HTERT RPE-1 (cell line): ENCODE data around the gene CINP.

Source experiments
- in situ Hi-C: fragments of 300-500 bp; cut with MboI; formaldehyde crosslinking; loops from 4 replicates; pipeline ENCODE4 v1.14.3; 2020; ENCODE audit warnings: low sequenced_read_pairs

The CINP gene

DNA sequence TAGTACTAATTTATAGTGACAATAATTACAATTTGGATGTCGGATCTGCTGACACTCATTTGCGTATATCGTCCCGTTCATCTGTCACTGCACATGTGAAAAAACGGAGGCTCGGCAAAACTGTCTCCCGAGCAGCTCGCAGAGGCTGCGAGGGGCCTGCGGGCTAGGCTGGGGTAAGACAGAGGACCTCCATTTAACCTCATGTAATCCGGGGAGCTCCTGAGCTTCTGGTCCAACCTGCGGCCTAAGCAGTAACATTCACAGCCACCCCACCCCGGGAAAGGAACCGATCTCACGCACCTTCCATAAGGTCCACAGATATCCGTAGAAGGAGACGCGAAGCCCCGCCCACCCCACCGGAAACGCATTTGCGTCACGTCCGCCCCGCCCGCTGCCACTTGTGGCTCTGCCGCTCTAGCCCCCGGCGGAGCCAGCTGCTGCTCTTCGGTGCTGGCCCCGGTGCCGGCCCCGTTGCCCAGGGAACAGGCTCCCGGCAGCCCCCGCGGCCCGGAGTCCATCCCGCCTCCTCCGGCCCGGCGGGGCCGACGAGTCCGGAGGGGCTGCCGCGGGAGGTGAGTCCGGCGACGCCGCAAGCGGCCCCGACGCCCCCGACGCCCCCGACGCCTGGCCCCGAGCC is at the start of gene CINP, which contains the start of gene TECPR2:
CINP (minus strand) TSS at position 346 of the 637 bp plus-strand sequence; CDS start at position 307, 39 bp downstream.
TECPR2 (plus strand) TSS at position 397 of the 637 bp plus-strand sequence. CDS start 13,781 bp downstream, outside the sequence.
- in situ Hi-C loops, result no loop called here

DNA sequence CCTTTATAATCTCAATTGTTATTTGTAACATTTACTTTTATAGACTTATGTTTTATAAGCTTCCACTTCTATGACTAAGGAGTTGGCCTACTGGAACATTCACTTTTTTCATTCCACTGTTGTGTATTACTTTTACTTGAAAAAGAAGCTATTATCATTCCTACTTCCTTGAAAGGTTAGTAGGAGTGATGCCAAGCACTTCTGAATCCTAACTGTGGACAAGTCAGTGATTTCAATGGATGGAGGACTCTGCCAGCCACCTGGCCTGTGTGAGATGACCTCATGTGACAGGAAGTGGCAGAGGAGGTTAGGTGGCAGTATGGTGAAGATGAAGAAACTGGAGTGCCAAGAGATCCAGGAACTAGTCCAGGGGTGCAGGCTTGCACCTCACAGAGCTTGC is 46.0 kb upstream of the CINP start:
- in situ Hi-C loops, result no loop called here

GRCh38 chr14:102407258-102407657 is 44.6 kb upstream of the CINP start:
- in situ Hi-C loops, result no loop called here

GRCh38 chr14:102403028-102403427 is 40.3 kb upstream of the CINP start:
- in situ Hi-C loops, result no loop called here

DNA sequence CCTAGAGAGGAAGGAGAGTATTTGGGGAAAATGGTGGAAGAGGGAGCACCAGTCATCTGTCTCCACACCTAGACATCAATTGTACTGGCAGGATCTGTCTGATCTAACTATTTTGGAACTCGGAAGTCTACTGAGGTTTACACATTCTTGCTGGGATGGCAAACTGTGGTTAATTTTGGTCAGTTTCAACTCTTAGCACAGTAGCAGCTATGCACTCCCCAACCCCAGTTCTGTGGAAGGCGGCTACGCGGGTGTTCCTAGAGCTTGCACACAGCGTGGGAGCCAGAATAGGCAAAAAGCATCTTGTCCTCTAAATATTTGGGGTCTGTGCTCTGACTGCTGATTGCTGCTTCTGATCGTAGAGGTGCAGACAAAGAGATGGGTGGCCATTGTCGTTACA is 33.8 kb upstream of the CINP start:
- in situ Hi-C loops, result no loop called here

GRCh38 chr14:102394717-102395375 is 32.2 kb upstream of the CINP start:
- in situ Hi-C loops, result no loop called here

DNA sequence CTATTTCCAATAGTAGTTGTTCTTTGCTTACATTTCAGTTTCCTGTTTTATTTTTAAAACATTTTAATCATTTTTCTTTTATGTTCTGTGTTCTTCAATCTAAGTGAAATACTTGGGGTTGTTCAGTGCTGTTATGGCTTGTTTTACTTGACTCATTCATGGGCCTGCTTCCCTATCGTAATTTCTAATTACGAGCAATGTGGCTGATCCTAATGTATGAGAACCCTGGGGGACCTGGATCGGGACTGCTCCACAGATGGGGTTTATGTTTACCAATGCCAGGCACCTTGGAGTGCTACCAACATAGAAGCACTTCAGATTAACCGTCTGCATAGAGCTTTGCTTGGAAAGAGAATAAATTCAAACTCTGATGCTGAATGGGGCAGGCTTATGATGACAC is 29.8 kb upstream of the CINP start:
- in situ Hi-C loops, result no loop called here

GRCh38 chr14:102390064-102390855 is 27.6 kb upstream of the CINP start:
- in situ Hi-C loops, result no loop called here

GRCh38 chr14:102389246-102389645 is 26.6 kb upstream of the CINP start:
- in situ Hi-C loops, result no loop called here

- in situ Hi-C loops, result no loop called here
These were observed 24.4 kb upstream of the CINP start for GRCh38 chr14:102387086-102387485.

GRCh38 chr14:102378830-102379229 is 16.1 kb upstream of the CINP start:
- in situ Hi-C loops, result no loop called here

DNA sequence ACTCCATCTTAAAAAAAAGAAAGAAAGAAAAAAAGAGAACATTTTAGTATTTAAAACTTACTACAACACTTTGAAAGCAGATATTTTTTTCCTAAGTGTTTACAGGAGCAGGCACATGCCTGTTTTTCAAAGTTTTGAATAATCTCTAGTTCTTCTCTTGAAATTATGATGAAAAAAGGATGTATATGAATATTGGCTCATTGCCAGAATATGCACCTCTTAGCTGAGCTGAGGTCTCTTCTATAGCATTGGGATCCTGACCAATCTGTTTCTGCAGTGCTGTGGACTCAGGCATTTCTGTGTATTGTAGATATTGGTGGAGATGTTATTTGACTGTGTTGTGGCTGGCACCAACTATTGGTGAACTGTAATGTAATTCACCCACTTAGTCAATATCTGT is 15.0 kb upstream of the CINP start:
- in situ Hi-C loops, result no loop called here

DNA sequence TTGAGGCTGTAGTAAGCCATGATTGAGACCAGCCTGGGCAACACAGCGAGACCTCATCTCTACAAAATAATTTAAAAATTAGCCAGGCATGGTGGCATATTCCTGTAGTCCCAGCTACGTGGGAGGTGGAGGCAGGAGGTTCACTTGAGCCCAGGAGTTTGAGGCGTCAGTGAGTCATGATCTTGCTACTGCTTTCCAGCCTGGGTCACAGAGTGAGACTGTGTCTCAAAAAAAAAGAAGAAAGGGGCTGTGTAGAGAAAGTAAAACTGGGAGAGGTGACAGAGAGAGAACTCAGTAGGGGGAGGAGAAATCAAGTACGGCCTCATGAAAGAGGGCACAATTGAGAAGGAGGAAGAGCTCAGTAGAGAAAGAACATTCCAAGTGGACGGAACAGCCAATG is 12.4 kb upstream of the CINP start:
- in situ Hi-C loops, result no loop called here

- in situ Hi-C loops, result no loop called here
These were observed 11.6 kb upstream of the CINP start for GRCh38 chr14:102374264-102374663.

GRCh38 chr14:102373110-102373509 is 10.4 kb upstream of the CINP start:
- in situ Hi-C loops, result no loop called here

DNA sequence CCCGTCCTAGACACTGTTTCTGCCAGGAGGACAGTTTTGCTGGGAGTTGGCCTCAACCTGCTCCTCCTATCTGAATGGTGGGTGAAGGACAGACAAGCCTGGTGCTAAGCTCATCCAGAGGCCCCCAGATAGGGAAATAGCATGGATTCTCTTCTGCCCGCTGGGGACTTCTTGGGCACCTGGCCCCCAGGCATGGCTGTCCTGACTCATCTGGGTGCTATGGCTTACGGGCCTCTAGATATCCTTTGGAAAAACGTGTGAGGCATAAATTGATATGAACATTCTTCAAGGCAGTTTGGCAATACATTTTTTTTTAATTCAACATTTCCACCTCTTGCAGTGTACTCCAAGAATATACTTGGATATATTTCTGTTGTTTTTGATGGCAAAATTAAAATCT is 8.7 kb upstream of the CINP start:
- in situ Hi-C loops, result no loop called here

DNA sequence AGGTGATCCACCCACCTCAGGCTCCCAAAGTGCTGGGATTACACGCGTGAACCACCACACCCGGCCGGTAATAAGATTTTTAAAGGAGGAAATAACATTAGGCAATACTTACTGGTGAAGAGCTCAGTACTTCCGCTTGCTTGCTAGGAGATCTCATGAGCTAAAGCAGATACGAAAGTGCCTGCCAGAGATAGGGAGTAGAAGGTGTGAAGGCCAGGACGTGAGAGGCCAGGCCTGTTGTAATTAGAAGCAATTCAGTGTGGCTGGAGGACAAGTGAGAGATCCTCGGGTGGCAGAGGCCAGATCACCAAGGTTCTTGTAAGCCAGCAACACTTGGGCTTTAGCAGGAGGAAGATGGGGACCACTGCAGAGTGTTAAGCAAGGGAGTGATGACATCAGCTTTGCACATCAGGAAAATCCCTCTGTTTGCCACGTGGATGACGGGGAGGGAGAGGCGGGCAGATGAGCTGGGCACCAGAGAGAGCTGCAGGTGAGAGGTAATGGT is 7.7 kb upstream of the CINP start:
- in situ Hi-C loops, result no loop called here

DNA sequence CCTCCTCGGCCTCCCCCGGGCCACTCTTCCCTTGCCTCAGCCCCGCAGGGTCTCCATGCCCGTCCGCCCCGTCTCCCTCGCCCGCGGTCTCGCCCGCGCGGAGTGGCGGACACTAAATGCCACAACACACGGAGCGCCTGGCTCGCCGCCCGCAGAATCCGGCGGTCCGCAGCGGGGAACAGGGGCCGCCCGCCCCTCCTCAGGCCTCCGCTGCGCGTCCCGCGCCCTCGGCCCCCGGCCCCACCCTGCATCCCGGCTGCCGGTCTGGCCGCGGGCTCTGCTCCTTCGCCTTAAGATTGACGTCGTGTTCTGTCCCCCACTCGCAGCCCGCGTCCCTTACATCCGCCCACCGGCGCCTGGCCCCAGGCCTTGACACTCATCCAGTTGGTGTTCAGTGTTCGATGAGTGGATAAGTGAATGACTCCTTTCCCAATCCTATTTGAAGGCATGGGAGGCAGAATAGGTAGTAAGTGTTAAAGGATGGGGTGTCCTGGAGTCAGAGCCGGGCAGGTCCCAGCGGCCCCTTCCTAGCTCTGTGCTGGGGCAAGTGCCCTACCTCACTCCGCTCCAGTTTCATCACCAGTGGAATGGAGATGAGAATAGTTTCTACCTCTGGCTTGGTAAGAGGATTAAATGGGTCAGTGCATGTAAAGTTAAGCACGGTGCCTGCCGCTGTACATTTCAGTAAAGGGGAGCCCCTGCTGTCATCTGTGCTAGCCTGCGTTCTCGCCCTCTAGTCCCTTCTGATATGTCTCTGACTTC is 673 bp upstream of the CINP start:
- in situ Hi-C loops, result no loop called here

GRCh38 chr14:102362084-102362483 is 606 bp downstream of the CINP start:
- in situ Hi-C loops, result no loop called here

DNA sequence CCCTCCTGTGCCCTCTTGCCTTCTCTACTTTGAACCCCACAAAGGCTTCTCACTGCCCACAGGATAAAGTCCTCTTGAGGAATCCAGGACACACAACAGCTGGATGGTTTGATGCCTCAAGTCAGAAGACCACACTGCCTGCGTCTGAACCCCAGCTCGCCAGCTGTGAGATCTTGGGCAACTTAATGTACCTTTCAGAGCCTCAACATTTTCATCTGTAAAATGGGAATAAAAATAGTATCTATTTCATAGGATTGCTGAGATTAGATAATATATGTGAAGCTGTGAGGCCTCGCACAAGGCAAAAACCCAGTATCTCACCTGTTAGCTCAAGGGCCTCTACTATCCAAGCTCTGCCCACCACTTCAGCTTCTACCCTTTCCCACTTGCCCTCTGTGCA is 2.3 kb downstream of the CINP start:
- in situ Hi-C loops, result no loop called here

GRCh38 chr14:102359341-102359740 is 3.3 kb downstream of the CINP start:
- in situ Hi-C loops, result no loop called here
